NCI-H2227 (cell line): ENCODE measurements around the gene GABRD.

Experiments used
- DNase-seq: peaks from one replicate; lab custom pipeline; 2025; ENCODE audit not compliant: unreplicated experiment; lab: John Stamatoyannopoulos, UW

The GABRD gene

GRCh38 chr1:2018217-2019171 lies 651 bp upstream of the GABRD start:
- no peak for DNase-seq

GRCh38 chr1:2019571-2020309 lies 595 bp downstream of the GABRD start:
- DNase-seq: no peak

- DNase-seq: no peak
Observed at GRCh38 chr1:2020310-2020655, 1.1 kb downstream of the GABRD start.

GRCh38 chr1:2021550-2021949 lies 2.4 kb downstream of the GABRD start:
- DNase-seq: no peak

- no peak for DNase-seq
Observed at GRCh38 chr1:2022063-2022770, 3.1 kb downstream of the GABRD start.

GRCh38 chr1:2023187-2023586 lies 4.0 kb downstream of the GABRD start:
- DNase-seq: no peak

- no peak for DNase-seq
Observed at GRCh38 chr1:2024451-2024850, 5.3 kb downstream of the GABRD start.

GRCh38 chr1:2024887-2025286 lies 5.7 kb downstream of the GABRD start:
- no peak for DNase-seq

- no peak for DNase-seq
Observed at GRCh38 chr1:2025491-2025981, 6.4 kb downstream of the GABRD start.

GRCh38 chr1:2027961-2028583 lies 8.9 kb downstream of the GABRD start:
- DNase-seq: no peak

GRCh38 chr1:2028870-2029560 lies 9.9 kb downstream of the GABRD start:
- DNase-seq: no peak

GRCh38 chr1:2029561-2029960 lies 10.4 kb downstream of the GABRD start:
- DNase-seq: no peak

- no peak for DNase-seq
Observed at GRCh38 chr1:2030076-2030871, 11.1 kb downstream of the GABRD start.

GRCh38 chr1:2031546-2032540 lies 12.7 kb downstream of the GABRD start:
- no peak for DNase-seq

GRCh38 chr1:2032737-2033136 lies 13.6 kb downstream of the GABRD start:
- DNase-seq: no peak

GRCh38 chr1:2033165-2033564 lies 14.0 kb downstream of the GABRD start:
- no peak for DNase-seq

GRCh38 chr1:2036287-2036686 lies 17.1 kb downstream of the GABRD start:
- DNase-seq: no peak

- no peak for DNase-seq
Observed at GRCh38 chr1:2037314-2037979, 18.3 kb downstream of the GABRD start.
